Naive thymus-derived CD8-positive, alpha-beta T cell (primary cell): ENCODE measurements around the gene DHX38. TPM values are rescaled to one million over a fixed set of nuclear protein-coding genes. Genes with fewer than 3 reads are reported as not detected.

ENCODE experiments used
- ATAC-seq, 2 donors: fragments of 150-1000 bp; cut with Tn5 transposase in 1 of 2; sonication (Bioruptor Pico), chemical (Tn5 transposase) in 1 of 2; 1 replicate in 1 of 2; 2 replicates in 1 of 2; pipeline ENCODE4 v1.10.0; 2021; ENCODE audit warnings: mild to moderate bottlenecking in 2 of 2, moderate library complexity in 2 of 2
- POLR2A ChIA-PET: fragments of 350-600 bp; sonication (Branson Sonifier 250); formaldehyde crosslinking; loops from one replicate; lab custom pipeline; 2021; ENCODE audit warnings: antibody characterized with exemption; lab: Charles Lee
- DNase-seq, 10 donors: peaks; one replicate each; pipeline versions ENCODE4 v3.0.0 to v3.0.0-alpha.2; 2020 to 2022
- H3K27ac Mint-ChIP-seq, 10 donors: one replicate each; pipeline ENCODE4 v1.8.0; 2020 to 2022; ENCODE audit warnings: mild to moderate bottlenecking in 10 of 10, mixed read lengths in 10 of 10, moderate library complexity in 4 of 10, inconsistent platforms in 1 of 10
- H3K27me3 Mint-ChIP-seq, 5 donors: one replicate each; pipeline ENCODE4 v1.8.0; 2021 to 2022; ENCODE audit warnings: mixed read lengths in 5 of 5
- H3K36me3 Mint-ChIP-seq, 3 donors: one replicate each; pipeline ENCODE4 v1.8.0; 2020 to 2022; ENCODE audit warnings: mixed read lengths in 3 of 3, mild to moderate bottlenecking in 2 of 3, inconsistent platforms in 1 of 3
- H3K4me1 Mint-ChIP-seq, 4 donors: one replicate each; pipeline ENCODE4 v1.8.0; 2021 to 2022; ENCODE audit warnings: mixed read lengths in 4 of 4
- H3K4me3 Mint-ChIP-seq, 10 donors: one replicate each; pipeline ENCODE4 v1.8.0; 2020 to 2022; ENCODE audit warnings: mild to moderate bottlenecking in 10 of 10, mixed read lengths in 10 of 10, moderate library complexity in 6 of 10, inconsistent platforms in 1 of 10
- H3K9me3 Mint-ChIP-seq, 9 donors: one replicate each; pipeline ENCODE4 v1.8.0; 2020 to 2022; ENCODE audit warnings: mixed read lengths in 9 of 9, mild to moderate bottlenecking in 3 of 9, inconsistent platforms in 1 of 9, moderate library complexity in 1 of 9
- polyA plus RNA-seq, 3 donors: library from polyadenylated mRNA; unstranded; fragments of 300-500 nt; fragmentation: Illumina TruSeq; gene quantifications; one replicate each; pipeline ENCODE4 v1.2.3, GENCODE V29; 2021
- total RNA-seq, 8 experiments: library from RNA in 2 of 8; stranded (reverse) in 2 of 8; gene quantifications; one replicate each; pipeline ENCODE4 v1.2.3 and lab custom pipeline; 2021 to 2026

DHX38 gene
- total and polyA plus RNA-seq, 5 experiments from 2014 or later, result 16.8 to 120 (median 36.9) TPM

DNA sequence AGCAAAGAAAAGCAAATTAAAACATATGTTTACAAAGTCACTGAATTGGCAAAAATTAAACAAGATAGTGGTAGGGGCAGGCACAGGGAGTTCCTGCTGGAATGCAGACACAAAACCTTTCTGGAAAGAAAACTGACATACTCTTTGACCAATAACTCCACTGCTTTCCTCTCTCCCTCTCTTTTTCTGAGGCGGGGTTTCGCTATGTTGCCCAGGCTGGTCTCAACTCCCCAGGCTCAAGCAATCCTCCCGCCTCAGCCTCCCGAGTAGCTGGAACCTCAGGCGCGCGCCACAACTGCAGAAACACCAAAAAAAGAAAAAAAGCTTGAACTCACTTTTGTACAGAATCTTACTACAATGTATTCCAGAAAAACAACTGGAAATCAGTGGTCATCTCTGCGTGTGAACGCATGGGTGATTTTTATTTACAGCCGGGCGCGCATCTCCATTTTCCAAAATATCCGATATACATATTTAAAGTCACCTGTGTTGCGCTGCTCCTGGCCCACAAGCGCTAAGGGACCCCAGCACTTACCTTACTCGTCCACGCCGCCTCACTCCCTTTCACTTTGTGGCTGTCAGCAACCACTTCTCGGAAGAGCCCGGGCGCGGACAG is 707 bp upstream of the DHX38 start:
- peak; percentile 33 to 41 for ATAC-seq
- Mint-ChIP-seq H3K27me3 (no peaks in the 10 kb centered on the region), H3K4me1 (peaks cover 39 to 71% (median 57%) of the 10 kb centered on the region in 4 donors), H3K9me3 (no peaks in the 10 kb centered on the region), H3K4me3 (peak overlapping the region; percentile 92 to 100 (median 98)), H3K36me3 (peaks cover 0 to 54% (median 18%) of the 10 kb centered on the region in 3 donors), H3K27ac (peak overlapping the region; percentile 93 to 100 (median 99))
- POLR2A ChIA-PET, result interaction anchor here (0.6 to 1.9 kb wide), 6 partner anchors 9 to 528 kb away, joined by 3 to 4 read pairs (median 4); no protein-coding TSS in a partner anchor
- DNase-seq, result peak in 2 of 10 donors; percentile 4

DNA sequence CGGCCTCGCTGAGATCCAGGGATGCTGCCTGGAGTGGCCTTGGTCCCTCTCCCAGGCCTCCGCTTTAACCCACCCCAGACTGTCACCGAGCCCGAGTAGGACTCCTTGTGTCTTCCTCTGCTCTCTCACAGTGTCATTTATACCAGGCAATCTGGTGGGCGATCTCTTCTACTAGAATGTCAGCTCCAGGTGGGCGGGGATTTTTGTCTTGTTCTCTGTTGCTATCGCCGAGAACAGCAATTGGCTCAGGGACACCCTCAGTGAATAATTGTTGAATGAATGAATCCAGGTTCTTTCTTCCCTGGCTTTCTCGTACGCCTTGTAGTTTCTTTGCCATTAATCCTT is 591 bp downstream of the DHX38 start:
- DNase-seq (peak in 3 of 10 donors; percentile 12 to 39 (median 27)), ATAC-seq (peak in 1 of 2 donors; percentile 2)
- Mint-ChIP-seq H3K9me3 (no peaks in the 10 kb centered on the region), H3K4me1 (peaks cover 46 to 72% (median 57%) of the 10 kb centered on the region in 4 donors), H3K36me3 (peaks cover 0 to 54% (median 16%) of the 10 kb centered on the region in 3 donors), H3K27ac (peak overlapping the region; percentile 93 to 100 (median 99)), H3K4me3 (peak overlapping the region; percentile 92 to 100 (median 98)), H3K27me3 (no peaks in the 10 kb centered on the region)
- POLR2A ChIA-PET, result interaction anchor here (0.9 to 1.9 kb wide), 2 partner anchors 12 to 84 kb away, joined by 3 to 4 read pairs; no protein-coding TSS in a partner anchor

DNA sequence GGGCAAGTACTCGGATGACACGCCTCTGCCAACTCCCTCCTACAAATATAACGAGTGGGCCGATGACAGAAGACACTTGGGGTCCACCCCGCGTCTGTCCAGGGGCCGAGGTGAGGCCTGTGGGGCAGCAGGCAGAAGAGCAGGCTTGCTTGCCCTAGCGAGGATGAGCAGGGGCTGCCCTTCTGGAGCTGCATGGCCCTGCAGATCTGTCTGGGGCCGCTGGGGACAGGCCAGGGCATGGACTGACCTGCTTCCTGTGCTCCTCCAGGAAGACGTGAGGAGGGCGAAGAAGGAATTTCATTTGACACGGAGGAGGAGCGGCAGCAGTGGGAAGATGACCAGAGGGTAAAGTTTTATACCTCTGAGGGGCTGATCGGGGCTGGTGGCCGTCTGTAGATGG is 5.3 kb downstream of the DHX38 start:
- POLR2A ChIA-PET, result no interaction called here
- peaks cover 4 to 85% (median 36%) of the 10 kb centered on the region in 3 donors for H3K36me3 Mint-ChIP-seq
- no peaks in the 10 kb centered on the region for H3K27me3 Mint-ChIP-seq
- H3K4me1 Mint-ChIP-seq, result peaks cover 28 to 39% (median 36%) of the 10 kb centered on the region in 4 donors
- ATAC-seq (no peak), DNase-seq (no peak)
- H3K27ac Mint-ChIP-seq, result peak overlapping the region in 2 of 10 donors; percentile 9 to 14
- no peak overlapping the region for H3K4me3 Mint-ChIP-seq
- H3K9me3 Mint-ChIP-seq, result no peaks in the 10 kb centered on the region

DNA sequence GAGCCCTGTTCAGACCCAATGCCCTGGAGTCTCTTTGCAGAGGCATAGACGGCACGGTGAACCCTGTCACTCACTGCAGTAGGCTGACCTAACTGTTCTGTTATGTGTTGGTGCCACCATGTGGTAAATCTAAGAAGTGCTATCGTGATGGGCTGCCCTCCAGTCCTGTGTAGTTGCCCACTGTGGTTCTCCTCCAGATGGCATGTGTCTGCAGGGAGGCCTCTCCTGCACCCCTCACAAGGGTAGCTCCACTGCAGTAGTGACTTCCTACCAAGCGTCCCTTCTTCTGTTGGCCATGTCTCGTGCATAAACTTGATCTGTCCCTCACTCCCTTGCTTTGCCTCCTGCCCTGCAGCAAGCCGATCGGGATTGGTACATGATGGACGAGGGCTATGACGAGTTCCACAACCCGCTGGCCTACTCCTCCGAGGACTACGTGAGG is 5.8 kb downstream of the DHX38 start:
- ATAC-seq (peak; percentile 83 to 93), DNase-seq (peak in 8 of 10 donors; percentile 10 to 46 (median 39))
- H3K27ac Mint-ChIP-seq, result peak overlapping the region in 1 of 10 donors; percentile 9
- H3K27me3 Mint-ChIP-seq, result no peaks in the 10 kb centered on the region
- POLR2A ChIA-PET, result no interaction called here
- peaks cover 26 to 39% (median 32%) of the 10 kb centered on the region in 4 donors for H3K4me1 Mint-ChIP-seq
- no peaks in the 10 kb centered on the region for H3K9me3 Mint-ChIP-seq
- H3K4me3 Mint-ChIP-seq, result no peak overlapping the region
- peaks cover 4 to 89% (median 40%) of the 10 kb centered on the region in 3 donors for H3K36me3 Mint-ChIP-seq

DNA sequence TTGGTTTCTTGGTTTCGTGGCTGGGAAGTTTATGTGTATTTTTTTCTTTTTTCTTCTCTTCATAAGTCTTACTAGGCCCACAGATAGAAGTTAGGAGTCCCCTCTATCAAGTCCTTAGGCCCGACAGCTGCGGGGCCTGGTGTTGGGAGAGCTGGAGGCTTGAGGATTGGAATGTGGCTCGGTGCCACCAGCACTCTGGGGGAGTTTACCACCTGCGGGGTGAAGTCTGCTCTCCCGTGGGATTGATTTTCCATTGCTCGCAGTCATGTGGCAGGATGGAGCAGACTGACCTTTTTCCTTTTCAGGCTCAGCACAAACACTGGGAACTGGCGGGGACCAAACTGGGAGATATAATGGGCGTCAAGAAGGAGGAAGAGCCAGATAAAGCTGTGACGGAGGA is 7.5 kb downstream of the DHX38 start:
- Mint-ChIP-seq H3K4me1 (peaks cover 9 to 21% (median 18%) of the 10 kb centered on the region in 4 donors), H3K4me3 (no peak overlapping the region), H3K9me3 (no peaks in the 10 kb centered on the region), H3K36me3 (peaks cover 4 to 99% (median 49%) of the 10 kb centered on the region in 3 donors), H3K27ac (peak overlapping the region in 1 of 10 donors; percentile 83), H3K27me3 (no peaks in the 10 kb centered on the region)
- DNase-seq (no peak), ATAC-seq (no peak)
- POLR2A ChIA-PET, result no interaction called here

DNA sequence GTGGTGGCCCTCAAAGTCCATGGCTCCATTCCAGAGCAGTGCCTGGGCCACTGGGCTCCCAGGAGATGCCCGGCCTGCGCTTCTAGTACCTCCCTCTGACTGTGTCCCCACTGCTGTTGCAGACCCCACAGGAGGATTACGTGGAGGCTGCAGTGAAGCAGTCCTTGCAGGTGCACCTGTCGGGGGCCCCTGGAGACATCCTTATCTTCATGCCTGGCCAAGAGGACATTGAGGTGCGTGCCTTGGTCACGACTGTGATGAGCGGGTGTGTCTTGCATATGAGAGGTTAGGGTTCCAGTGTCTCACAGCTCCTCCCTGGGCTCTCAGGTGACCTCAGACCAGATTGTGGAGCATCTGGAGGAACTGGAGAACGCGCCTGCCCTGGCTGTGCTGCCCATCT is 11.3 kb downstream of the DHX38 start:
- no peak overlapping the region for H3K4me3 Mint-ChIP-seq
- H3K27me3 Mint-ChIP-seq, result no peaks in the 10 kb centered on the region
- H3K9me3 Mint-ChIP-seq, result no peaks in the 10 kb centered on the region
- ATAC-seq (no peak), DNase-seq (no peak)
- peaks cover 0 to 5% (median 2%) of the 10 kb centered on the region in 4 donors for H3K4me1 Mint-ChIP-seq
- H3K27ac Mint-ChIP-seq, result peak overlapping the region in 1 of 10 donors; percentile 63
- POLR2A ChIA-PET, result interaction anchor here (0.6 kb wide), 1 partner anchor 314 kb away, joined by 3 read pairs; no protein-coding TSS in a partner anchor
- H3K36me3 Mint-ChIP-seq, result peaks cover 7 to 99% (median 45%) of the 10 kb centered on the region in 3 donors

DNA sequence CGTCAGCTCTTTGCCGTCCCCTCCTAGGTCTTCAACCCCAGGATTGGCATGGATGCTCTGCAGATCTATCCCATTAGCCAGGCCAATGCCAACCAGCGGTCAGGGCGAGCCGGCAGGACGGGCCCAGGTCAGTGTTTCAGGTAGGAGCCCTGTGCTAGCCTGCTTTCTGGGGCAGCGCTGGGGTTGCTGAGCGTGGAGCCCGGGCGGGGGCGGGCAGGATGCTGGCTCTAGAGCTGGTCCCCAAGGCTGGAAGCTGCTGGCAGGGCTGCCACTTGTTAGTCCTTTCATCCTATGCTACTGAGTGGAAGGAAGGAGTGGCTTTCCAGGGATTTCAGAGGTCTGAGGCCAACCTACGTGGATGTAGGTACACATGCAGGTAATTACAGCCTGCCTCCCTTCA is 12.3 kb downstream of the DHX38 start:
- peak overlapping the region in 1 of 10 donors; percentile 63 for H3K27ac Mint-ChIP-seq

DNA sequence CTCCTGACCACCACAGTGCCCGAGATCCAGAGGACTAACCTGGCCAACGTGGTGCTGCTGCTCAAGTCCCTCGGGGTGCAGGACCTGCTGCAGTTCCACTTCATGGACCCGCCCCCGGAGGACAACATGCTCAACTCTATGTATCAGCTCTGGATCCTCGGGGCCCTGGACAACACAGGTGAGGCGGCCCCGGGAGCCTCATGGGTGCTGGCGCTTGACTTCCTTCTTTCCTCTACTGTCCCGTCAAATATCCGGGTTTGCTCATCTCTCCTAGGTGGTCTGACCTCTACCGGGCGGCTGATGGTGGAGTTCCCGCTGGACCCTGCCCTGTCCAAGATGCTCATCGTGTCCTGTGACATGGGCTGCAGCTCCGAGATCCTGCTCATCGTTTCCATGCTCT is 13.7 kb downstream of the DHX38 start:
- peak overlapping the region in 1 of 10 donors; percentile 19 for H3K27ac Mint-ChIP-seq
- DNase-seq (no peak), ATAC-seq (no peak)
- H3K9me3 Mint-ChIP-seq, result no peaks in the 10 kb centered on the region
- H3K27me3 Mint-ChIP-seq, result no peaks in the 10 kb centered on the region
- peaks cover 0 to 2% (median under 1%) of the 10 kb centered on the region in 4 donors for H3K4me1 Mint-ChIP-seq
- H3K36me3 Mint-ChIP-seq, result peaks cover 9 to 99% (median 46%) of the 10 kb centered on the region in 3 donors
- POLR2A ChIA-PET, result no interaction called here
- no peak overlapping the region for H3K4me3 Mint-ChIP-seq

More for the DNA sequence above, 12.3 kb downstream of the DHX38 start:
- DNase-seq (no peak), ATAC-seq (no peak)
- Mint-ChIP-seq H3K4me3 (no peak overlapping the region), H3K4me1 (peaks cover 0 to 5% (median 2%) of the 10 kb centered on the region in 4 donors), H3K36me3 (peaks cover 9 to 99% (median 46%) of the 10 kb centered on the region in 3 donors), H3K27me3 (no peaks in the 10 kb centered on the region), H3K9me3 (no peaks in the 10 kb centered on the region)
- POLR2A ChIA-PET, result interaction anchor here (1.5 kb wide), 1 partner anchor 13 kb away, joined by 4 read pairs; the partner anchor contains the start of genes DHX38 and TXNL4B

DNA sequence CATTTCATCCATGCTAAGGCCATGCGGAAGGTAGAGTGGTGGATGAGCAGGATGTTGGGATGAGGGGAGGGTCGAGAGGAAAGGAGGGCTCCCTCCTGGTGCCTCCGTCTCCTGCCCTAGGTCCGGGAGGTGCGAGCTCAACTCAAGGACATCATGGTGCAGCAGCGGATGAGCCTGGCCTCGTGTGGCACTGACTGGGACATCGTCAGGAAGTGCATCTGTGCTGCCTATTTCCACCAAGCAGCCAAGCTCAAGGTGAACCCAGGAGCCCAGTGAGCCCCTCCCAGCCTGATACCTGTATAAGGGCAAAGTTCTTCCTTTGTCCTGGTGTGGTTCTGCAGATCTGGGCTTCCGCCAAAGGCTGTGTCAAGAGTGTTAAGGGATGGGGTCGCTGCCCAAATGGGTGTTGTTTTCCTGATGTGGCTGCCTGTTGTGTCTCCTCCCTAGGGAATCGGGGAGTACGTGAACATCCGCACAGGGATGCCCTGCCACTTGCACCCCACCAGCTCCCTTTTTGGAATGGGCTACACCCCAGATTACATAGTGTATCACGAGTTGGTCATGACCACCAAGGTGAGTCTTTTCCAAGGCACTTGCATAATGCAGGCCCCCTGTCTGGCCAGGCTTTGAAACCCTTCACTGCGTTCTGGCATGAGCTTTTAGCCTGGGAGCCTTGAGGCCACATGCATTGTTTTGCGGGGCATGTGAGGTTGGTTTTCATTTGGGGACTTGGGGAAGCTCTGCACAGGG is 14.9 kb downstream of the DHX38 start:
- ATAC-seq, result no peak
- Mint-ChIP-seq H3K27me3 (no peaks in the 10 kb centered on the region), H3K36me3 (peaks cover 5 to 99% (median 47%) of the 10 kb centered on the region in 3 donors), H3K4me1 (peaks cover 0 to under 1% (median under 1%) of the 10 kb centered on the region in 4 donors), H3K27ac (no peak overlapping the region), H3K9me3 (no peaks in the 10 kb centered on the region), H3K4me3 (no peak overlapping the region)
- POLR2A ChIA-PET, result no interaction called here
- no peak for DNase-seq

DNA sequence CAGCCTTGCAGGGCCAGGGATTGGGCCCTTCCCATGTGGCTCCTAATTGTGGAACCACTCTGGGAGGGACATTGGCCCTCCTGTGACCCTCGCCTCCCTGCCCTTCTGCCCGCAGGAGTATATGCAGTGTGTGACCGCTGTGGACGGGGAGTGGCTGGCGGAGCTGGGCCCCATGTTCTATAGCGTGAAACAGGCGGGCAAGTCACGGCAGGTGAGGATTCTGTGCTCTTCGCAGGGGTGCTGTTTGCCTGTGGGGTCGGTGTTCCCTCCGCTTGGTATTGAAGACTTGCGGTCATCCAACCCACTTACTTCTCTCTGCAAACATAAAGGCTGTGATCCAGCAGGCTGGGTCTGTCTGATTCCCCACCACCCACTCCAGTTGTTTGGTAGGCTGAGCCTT is 15.7 kb downstream of the DHX38 start:
- no peaks in the 10 kb centered on the region for H3K27me3 Mint-ChIP-seq
- no peaks in the 10 kb centered on the region for H3K4me1 Mint-ChIP-seq
- H3K9me3 Mint-ChIP-seq, result no peaks in the 10 kb centered on the region
- H3K36me3 Mint-ChIP-seq, result peaks cover 5 to 95% (median 40%) of the 10 kb centered on the region in 3 donors
- H3K27ac Mint-ChIP-seq, result no peak overlapping the region
- DNase-seq (no peak), ATAC-seq (no peak)
- POLR2A ChIA-PET, result no interaction called here
- H3K4me3 Mint-ChIP-seq, result no peak overlapping the region

DNA sequence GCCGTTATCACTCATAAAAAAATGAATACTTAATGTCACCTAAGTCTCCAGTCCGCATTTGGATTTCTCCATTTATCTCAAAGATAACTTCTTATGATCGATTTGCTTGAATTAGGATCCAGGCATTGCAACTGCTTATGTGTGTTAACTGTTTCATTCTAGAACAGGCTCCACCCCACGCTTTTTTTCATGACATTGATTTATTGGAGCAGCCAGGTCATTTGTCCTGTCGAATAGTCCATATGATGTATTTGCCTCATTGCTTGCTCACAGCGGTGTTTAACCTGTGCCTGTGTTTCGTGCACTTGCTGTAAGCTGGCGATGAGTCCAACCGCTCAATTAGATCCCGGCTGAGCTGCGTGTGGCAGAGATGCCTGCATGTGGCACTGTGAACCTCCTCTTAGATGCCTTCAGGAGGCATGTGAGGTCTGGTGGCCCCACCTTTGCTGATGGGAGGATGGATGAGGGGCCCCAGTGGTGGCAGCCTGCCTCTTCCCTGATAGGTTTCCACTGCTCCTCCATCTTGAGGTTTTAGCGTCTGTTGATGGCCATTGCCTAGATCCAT is 16.4 kb downstream of the DHX38 start:
- Mint-ChIP-seq H3K4me3 (no peak overlapping the region), H3K9me3 (no peaks in the 10 kb centered on the region), H3K27me3 (peaks cover 0 to 1% (median 0%) of the 10 kb centered on the region in 5 donors), H3K27ac (no peak overlapping the region), H3K36me3 (peaks cover 5 to 88% (median 40%) of the 10 kb centered on the region in 3 donors), H3K4me1 (no peaks in the 10 kb centered on the region)
- ATAC-seq, result no peak
- POLR2A ChIA-PET, result no interaction called here
- DNase-seq, result no peak
